DLD1 (cell line): ENCODE data around the gene SLC22A4.

Experiments used
- in situ Hi-C: cut with HindIII; loops from 2 replicates; pipeline ENCODE4 v1.10.0; 2017; ENCODE audit warnings: low sequenced_read_pairs

The SLC22A4 gene

DNA sequence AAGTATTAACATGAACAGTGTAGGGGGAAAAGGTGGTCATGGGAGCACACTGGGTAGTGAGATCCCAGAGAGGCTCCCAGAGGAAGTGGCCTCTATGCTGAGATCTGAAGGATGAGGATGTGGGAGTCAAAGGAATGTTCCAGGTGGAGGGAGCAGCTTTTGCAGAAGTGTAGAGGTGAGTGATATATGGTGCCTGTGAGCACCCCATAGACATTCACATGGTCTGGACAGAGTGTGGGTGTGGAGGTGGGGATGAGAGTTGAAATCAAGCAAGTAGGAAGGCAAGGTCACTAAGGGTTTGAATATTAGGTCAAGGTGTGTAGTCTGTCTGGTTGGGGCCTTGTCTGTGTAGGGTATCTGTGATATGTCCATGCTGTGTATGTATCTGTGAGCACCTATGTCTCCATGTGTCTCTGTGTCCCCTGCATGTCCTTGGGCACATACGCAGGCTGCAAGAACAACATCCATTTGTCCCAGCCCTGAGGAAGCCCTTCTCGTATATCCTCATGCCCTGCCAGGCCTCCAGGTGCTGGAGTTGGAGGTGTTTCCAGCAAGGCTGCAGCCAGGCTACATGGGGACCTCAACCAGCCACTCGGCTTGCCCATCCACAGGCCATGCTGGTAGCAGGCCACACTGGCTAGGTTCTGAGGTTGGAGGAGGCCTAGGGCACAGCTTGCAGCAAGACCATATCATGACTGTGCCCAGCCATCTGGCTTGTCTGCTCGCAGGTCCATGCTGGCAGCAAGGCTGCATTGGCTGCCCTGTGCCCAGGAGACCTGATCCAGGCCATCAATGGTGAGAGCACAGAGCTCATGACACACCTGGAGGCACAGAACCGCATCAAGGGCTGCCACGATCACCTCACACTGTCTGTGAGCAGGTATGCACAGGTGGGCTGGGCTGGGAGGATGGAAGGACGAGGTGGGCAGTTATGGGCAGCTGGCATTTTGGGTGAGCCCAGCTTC is 32.0 kb upstream of the SLC22A4 start:
- in situ Hi-C loops = no loop called here

DNA sequence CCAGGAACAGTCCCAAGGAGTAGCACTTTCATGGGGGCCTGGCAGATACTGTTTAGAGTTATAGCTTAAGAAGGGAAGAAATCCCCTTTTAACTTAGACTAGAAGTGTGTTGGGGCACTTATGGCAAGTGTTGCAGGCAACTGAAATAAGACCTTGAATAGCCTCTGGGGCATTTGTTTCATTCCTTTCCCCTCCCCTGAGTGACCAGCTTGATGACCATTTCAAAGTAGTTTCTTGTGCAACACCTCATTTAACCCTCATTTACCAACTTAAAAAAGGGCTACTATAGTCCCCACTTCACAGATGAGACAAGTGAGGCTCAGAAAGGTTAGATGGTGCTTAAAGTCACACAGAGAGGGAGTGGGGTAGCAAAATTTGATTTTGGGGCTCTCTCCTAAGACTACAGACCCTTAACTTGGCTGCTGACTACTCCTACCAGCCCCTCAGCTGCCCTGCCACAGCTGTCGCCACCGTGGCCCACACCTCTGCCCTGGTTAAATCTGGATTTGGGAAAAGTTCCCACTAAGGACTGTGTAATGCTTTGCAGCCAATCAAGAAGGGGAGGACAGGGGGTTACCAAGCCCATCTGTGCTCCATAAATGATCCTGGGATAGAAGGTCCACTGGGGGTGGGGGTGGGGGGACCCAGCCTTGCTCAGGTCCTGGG is 31.2 kb upstream of the SLC22A4 start:
- in situ Hi-C loops = no loop called here

DNA sequence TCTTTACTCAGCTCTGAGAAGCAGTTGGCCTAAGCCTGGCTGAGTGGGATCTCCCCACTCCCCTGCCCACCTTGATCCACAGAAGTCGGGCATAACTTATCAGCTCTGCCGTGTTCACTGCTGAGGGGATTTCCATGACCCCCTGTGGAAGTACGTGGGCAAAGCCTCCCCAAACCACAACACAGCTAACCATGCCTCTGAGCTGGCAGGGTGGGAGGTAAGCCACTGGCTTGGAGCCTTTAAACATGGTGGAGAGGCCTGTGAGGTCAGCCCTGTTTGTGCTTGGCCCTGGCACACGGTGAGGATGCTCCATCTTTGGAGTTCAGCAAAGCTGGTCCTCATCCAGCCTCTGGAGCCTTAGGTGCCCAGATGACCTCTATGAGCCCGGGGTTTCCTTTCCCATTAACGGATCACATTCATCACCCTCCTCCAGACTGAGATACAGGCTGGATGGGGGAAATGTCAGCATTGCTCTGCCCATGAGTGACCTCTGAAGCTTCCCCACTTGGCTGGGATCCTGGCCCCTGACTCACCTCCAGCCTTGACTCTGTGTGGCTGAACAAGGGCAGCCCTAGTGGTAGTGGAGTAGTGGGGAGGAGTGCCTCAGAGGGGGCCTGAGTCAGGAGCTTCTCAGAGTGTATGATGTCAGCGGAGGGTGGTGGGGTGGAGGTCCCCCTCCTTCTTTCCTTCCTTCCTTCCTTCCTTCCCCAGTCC is 30.5 kb upstream of the SLC22A4 start:
- in situ Hi-C loops = no loop called here

DNA sequence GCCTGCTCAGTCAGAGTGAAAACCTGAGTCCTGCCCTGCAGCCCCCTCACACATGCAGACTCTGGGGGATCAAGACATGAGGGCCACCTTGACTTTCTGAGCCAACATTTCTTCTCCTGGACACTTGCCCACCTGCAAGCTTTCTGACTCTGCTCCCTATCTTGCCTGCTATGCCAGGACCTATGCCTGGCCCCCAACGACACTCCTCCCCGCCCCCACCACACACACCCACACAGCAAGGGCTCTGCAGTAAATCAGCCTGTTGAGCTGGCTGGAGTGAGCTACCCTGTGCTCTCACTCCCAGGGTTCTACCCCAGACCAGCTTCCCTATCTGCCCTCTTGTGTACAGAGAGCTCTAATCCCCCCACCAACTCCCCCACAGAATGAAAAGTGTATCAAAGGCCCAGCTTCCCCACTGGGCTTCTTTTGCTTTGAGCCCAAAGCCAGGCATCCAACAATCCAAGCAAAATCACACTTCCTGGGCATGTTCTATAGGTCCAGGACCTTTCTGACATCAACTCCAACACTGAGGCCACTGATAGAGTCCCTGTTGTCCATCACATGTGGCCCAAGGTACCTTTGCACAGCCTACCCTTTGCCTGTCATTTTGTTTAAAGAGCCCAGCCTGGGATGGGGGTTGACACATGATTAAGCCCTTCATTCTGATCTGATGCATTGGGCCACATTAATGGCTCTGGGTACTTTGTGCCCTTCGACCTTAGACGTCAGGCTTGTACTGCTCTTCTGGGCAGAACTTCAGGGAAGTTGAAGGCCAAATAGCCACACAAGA is 29.5 kb upstream of the SLC22A4 start:
- in situ Hi-C loops = no loop called here

DNA sequence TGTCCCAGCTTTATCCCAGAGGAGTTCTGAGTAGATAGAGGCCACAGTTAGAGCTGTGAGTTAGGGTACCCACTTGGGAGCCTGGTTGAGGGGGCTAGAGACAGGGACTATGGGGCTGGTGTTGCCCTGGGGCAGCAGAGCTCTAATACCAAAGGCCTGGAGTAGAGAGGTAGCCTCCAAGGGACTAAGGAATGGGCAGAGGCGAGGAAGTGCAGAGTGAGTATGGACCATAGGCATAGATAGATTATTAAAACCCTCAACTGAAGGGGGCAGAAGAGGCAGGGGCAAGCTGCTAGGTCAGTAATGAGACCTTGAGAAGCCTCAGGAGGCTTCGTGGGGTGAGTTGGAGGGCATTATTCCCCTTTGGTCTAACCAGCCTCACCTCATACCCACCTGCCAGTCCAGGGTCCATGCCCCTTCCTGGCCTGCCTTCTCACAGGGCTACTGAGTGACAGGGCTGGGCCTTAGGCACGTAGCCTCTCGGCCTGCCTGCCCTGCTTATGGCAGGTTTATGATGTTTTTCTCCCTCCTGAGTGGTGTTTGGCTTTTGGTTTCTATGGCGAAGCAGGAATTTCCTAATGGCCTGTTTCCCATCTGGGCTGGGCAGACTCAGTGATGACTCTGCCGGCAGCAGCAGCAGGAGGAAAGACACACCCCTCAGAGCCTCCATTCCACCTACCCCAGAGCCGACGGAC is 28.7 kb upstream of the SLC22A4 start:
- in situ Hi-C loops = no loop called here

DNA sequence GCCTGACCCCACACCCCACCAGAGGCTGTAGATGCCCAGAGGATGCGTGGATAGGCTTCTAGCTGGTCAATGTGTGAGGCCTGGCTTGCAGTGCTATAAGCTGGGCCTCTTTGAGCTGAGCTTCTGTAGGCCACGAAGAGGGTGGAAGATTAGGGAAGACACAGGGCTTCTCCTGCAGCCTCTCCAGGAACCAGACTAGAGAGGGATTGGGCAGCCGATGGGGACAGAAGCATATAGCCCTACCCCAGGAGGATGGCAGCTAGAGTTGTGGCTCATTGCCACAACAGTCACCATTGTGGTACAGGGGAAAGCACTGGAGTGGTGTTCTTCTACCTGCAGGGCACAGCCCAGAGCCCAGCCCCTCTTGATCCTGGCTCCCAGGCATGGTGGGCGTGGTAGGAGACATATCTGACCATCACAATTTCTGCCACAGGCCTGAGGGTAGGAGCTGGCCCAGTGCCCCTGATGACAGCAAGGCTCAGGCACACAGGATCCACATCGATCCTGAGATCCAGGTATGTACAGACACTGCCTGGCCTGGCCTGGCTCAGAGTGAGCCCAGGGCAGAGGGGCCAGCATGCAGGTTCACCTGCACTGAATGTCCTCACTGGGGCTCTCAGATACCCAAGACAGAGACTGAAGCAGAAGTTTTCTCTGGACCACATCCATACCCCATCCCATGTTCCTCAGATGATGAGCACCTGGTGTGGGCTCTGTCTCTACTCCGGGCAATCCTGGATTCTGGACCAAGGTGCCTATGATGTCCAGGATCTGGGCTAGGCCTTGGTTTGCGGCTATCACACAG is 28.0 kb upstream of the SLC22A4 start:
- in situ Hi-C loops = no loop called here

DNA sequence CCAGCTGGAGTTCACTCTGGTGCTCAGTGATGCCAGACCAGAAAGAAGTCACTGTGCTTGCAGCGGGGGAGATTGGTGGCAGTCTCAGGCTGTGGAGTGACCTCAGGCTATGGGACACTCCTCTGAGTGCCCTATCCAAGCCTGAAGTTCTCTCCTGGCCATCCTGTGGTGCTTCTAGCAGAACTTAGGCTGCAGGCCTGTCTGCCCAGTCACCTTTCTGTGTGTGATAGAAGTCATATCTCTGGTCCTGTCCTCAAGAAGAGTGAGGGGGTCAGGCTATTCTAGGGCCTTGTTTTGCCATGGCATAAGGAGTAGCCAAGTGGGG is 27.4 kb upstream of the SLC22A4 start:
- in situ Hi-C loops = no loop called here

DNA sequence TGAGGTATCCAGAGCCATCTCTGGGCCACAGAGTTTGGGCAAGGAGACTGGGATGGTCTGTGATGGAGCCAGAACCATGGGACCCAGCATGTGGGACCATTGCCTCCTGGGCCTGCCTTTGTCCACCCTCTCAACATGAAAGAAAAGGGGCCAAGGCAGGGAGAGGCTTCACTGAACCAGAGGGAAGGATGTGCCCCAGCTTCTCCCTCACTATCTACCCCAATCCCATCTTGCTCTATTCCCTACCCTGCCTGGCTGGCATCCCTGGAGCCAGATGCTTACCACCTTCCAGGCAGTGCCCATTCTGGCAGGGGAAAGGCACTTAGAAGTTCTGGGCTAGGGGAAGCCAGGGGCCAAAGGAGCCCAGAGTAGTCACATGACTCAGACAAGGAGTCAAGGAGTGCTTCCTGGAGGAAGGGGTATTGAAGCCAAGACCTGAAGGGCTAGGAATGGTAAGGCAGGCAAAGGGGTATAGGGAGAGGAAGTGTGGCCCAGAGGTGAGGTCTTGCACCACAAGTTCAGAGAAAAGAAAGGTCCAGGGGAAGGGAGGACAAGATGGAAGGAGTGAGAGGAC is 26.9 kb upstream of the SLC22A4 start:
- in situ Hi-C loops = no loop called here

DNA sequence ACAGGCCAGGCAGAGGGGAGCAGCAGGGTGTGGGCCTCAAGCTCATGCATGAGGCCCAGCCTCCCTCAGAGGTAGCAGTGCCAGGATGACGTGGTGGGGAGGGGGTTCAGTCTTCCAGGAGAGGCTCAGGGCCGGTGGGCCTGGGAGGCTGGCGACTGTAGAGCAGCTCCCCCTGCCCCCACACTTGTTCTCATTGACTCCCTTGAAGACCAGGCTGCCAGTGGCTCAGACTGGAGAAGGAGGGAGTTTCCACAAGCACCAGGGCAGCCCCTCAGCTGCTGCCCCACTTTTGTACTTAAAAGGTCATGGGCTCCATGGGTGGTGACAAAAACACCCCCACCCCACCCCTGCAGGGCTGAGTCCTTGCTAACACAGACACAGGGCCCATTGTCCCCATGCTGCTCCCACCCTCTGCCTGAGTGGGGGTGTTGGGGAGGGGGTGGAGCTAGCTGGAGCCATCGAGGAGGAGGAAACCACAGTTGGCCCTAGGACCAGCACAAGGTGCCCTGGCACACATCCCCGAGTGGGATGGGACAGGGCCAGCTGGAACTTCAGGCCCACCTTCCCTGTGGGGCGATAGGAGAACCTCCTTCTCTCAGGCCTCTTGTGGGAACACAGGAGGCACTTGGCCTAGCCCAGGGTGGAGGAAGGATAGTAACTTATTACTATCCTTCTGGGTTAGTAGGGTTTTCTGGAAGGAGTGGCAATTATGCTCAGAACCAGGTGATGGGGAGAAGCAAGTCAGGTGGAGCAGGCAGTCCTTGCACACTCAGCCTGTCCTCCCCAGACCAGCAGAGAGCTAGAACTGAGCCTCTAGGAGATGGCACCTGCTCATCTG is 26.0 kb upstream of the SLC22A4 start:
- in situ Hi-C loops = no loop called here

DNA sequence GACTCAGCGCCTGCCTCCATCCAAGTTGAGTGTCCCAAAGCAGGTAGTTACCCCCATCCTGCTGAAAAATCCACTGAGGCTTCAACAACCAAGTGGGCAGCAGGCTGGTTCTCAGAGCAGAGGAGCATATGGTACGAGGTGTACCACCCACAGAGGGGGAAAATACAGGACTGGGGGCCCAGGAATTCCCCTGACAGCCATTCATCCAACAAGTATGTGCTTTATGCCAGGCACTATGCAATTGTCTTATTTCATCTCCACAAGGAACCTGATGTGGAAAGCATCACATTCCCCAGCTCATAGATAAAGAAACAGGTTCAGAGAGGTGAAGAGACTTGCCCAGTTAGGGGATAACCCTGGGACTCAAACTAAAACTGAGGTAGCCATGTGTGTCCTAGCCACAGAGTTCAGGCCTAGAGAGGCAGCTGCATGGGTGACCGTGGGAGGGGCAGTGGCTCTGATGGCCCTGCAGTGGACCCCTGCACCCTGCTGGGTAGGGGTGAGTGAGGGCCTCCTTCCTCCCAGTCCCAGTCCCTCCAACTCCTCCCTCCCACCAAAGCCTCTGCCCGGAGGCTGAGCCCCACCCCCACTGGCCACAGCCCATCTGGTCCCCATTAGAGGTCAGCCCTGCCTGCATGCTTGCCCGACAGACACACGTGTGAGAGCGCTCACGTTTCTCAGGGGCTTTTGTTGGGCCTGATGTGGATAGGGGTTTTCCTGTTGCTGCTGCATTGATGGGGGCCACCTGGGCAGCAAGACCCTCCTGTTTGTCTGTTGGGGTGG is 25.2 kb upstream of the SLC22A4 start:
- in situ Hi-C loops = no loop called here

DNA sequence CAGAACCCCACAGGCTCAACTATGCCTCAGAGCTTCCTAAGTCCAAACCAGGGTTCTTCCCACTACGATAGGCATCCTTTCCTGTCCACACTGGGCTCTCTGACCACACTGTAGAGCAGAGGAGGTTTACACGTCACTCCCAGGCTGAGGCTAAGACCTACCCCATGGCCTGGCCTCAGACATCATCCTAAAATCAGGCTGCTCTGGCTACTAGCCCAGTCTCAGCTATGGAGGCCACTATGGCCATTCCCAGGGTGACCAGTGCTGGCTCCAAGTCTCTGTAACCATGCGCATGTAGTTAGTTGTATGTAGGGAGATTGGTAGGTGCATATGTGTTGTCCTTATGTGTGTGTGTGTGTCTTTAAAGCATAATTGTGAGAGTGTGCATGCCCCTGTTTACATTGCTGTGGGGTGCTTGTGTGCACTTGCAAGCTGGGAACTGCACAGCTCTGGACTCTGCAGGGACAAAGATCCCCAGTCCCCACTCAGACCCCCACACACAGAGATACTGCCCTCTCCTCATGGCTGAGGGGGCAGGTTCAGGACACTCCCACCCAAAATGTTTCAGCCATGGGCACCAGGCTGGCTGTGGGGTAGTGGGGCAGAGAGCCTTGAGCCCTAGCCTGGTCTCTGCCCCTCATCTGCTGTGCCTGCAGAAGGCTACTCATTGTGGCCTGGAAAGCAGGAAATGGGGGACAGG is 24.4 kb upstream of the SLC22A4 start:
- in situ Hi-C loops = no loop called here

DNA sequence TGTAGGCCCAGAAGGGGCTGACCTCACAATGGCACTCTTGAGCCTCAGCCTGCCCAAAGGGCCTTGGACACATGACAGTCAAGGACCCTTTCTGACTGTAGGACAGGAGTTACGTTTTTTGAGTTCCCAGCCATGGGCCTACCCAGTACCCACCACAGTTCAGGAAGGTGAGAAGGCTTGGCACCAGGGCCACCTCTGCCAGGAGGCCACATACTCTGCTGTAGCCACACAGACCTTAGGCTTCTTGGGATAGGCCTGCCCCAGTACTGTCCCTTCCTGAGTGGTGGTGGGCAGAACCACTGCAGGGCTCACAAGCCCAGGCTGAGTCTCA is 23.9 kb upstream of the SLC22A4 start:
- in situ Hi-C loops = no loop called here

DNA sequence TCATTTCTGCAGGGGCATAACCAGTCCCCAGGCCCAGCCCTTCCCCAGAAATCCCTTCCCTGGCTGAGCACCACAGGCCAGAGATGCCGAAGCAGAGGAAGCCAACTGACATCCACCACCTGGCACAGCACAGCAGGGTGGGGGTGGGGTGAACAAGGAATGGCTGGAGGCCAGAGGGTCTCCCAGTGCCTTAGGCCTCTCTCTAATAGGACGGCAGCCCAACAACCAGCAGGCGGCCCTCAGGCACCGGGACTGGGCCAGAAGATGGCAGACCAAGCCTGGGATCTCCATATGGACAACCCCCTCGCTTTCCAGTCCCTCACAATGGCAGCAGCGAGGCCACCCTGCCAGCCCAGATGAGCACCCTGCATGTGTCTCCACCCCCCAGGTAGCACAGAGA is 23.5 kb upstream of the SLC22A4 start:
- in situ Hi-C loops = no loop called here

DNA sequence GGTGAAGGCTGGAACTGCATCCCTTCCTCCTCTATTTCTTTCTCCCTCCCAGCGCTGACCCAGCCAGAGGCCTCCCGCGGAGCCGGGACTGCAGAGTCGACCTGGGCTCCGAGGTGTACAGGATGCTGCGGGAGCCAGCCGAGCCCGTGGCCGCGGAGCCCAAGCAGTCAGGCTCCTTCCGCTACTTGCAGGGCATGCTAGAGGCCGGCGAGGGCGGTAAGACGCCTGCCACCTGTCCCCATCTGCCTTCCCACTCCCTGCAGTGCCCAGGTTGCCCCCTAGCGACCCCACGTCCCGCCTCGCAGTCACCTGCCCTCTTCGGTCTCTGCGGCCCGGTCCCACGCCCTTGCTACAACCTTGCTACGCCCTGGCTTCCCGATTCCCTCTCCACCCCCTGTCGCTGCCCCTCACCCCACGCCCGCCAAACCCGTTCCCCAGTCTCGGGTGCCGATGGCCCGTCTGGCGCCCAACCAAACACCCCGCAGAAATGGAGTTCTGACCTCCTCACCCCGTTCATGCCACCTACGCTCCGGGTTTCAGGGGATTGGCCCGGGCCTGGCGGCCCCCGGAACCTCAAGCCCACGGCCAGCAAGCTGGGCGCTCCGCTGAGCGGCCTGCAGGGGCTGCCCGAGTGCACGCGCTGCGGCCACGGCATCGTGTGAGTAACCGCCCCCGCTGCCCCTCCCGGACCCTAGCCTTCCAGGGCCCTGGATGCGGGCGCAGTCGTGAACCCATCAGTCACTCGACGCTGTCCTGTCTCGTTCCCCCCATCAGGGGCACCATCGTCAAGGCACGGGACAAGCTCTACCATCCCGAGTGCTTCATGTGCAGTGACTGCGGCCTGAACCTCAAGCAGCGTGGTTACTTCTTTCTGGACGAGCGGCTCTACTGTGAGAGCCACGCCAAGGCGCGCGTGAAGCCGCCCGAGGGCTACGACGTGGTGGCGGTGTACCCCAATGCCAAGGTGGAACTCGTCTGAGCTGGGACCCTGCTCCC is 22.6 kb upstream of the SLC22A4 start:
- in situ Hi-C loops = no loop called here

DNA sequence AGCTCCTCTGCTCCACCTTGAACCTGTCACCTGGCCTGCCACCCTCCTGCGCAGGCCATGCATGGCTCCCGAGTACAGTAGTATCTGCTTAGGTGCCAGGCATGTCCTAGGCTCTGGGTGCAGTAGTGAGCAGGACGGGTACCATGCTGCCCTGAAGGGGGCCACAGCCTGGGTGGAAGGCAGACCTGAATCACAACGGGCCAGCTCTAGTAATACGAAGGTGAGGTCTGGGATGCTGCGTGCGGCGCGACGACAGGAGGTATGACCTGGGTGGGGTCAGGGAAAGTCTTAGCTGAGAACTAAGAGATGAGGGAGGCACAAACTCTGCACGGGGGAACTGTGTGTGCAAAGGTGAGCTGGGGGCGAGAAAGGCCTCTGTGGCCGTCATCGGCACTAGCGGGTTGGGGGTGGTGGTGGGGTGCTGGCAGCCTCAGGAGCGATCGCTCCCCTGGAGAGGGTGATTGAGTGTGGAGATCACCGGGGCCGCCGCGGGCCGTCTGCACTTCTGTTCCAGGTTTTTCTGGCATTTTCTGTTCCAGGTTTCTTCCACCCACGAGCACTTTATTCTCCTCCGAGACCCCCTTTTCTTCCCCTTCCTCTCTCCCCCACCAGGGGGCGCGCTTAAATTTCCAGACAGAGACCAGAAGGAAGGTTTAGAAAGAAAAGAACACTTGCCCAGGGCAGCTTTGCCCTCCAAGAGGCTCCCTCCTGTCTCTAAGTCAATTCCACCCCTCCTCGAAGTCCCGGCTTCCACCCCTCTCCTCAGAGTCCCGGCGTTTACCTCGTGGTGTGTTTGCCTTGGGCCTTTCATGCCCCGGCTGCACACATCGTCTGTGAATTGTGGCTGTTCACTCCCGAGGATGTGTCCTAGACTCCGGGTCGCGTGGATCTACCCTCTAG is 21.6 kb upstream of the SLC22A4 start:
- in situ Hi-C loops = no loop called here
